Breast epithelium (tissue), 3 donors: ENCODE measurements around the gene KCNJ18.
"Not testable (repeated sequence)": the region's sequence is repeated elsewhere in the genome, so short reads cannot be mapped to it uniquely, and the experiment has no call there.

Experiments
- POLR2A ChIP-seq: fragments of 450-650 bp; IDR thresholded peaks from one replicate; pipeline ENCODE4 v1.6.1; 2016; ENCODE audit warnings: antibody characterized with exemption, mild to moderate bottlenecking, moderate library complexity
- TF ChIP-seq, protein P1 (sequence below), 3 donors: fragments of 450-650 bp; IDR thresholded peaks; one replicate each; pipeline ENCODE4 v1.5.1; 2016 to 2017; ENCODE audit warnings: antibody characterized with exemption in 3 of 3, mild to moderate bottlenecking in 3 of 3, moderate library complexity in 3 of 3

DNA sequence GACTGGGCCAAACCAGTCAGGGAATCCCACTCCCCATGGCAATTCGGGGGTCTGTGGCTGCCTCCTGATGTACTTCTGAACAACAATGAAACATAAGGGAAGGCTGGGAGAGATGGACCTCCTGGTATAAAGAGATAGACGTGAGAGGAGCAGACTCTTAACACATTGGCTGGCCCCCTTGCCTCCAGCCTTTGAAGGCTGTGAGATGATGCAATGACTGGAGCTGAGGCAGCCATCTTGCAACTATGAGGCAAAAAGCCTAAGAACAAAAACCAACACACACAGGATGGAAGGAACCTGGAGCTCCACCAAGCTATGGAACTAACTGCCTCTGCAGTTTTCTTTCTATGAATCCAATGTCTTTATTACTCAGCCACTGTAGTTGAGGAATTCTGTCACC lies 58.8 kb downstream of the KCNJ18 start:
- TF ChIP-seq POLR2A, result not testable (repeated sequence)
- TF ChIP-seq, protein P1, sequence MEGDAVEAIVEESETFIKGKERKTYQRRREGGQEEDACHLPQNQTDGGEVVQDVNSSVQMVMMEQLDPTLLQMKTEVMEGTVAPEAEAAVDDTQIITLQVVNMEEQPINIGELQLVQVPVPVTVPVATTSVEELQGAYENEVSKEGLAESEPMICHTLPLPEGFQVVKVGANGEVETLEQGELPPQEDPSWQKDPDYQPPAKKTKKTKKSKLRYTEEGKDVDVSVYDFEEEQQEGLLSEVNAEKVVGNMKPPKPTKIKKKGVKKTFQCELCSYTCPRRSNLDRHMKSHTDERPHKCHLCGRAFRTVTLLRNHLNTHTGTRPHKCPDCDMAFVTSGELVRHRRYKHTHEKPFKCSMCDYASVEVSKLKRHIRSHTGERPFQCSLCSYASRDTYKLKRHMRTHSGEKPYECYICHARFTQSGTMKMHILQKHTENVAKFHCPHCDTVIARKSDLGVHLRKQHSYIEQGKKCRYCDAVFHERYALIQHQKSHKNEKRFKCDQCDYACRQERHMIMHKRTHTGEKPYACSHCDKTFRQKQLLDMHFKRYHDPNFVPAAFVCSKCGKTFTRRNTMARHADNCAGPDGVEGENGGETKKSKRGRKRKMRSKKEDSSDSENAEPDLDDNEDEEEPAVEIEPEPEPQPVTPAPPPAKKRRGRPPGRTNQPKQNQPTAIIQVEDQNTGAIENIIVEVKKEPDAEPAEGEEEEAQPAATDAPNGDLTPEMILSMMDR (IDR thresholded peaks at IDR 0.05), result not testable (repeated sequence)
